HTR-8/SVneo (cell line): ENCODE measurements around the gene F2.
"Not testable (repeated sequence)": the region's sequence is repeated elsewhere in the genome, so short reads cannot be mapped to it uniquely, and the experiment has no call there.

Experiments
- DNase-seq: peaks from one replicate; pipeline ENCODE4 v3.0.0; 2011; ENCODE audit warnings: low spot score, mixed read lengths; ENCODE audit not compliant: insufficient read length
- FAIRE-seq: peaks from 2 replicates; lab custom pipeline; 2011; peaks lifted over from hg19 to GRCh38; lab: Jason Lieb, UNC

F2 gene

DNA sequence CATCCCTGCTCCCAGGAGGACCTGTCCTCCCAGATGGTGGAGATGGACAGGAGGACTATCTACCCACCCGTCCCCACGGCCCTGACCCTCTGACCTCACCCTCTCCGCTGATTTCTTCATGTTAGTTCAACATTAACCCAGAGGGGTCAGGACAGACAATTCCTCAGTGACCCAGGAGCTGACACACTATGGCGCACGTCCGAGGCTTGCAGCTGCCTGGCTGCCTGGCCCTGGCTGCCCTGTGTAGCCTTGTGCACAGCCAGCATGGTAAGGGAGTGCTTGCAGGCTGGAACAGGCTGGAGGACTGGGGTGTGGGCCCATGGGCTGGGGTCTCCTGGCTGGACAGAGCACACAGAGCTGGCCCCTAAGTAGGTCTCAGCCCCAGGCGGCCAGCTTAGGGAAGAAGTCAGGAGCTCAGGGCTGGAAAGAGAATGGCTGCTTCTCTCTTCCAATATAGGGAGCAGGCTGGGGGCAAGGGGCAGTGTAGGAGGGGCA lies at the start of gene F2:
TSS of gene F2 (plus strand) at position 166 of the 495 bp plus-strand sequence. CDS start at position 189, 23 bp downstream.
- no peak for DNase-seq
- FAIRE-seq: no peak

DNA sequence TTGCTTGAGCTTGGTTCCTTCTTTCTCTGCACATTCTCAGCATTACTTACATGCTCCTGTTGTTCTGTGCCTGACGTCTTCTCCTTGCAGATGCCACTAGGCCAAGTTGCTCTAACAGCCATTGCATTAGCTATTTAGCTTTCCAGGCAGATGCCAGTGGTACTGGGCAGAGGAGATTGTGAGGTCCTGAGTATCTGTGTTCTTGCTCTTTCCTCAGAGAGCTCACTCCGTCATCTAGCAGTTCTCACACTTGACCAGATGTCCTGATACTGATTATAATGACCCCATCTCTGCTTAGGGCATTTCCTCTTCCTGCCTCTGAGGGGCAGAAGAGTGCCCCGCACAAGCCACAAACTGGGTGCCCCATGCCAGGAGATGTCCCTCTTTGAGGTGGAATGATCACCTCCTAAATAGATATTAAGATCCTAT lies 49.3 kb upstream of the F2 start:
- FAIRE-seq: no peak
- DNase-seq: no peak

DNA sequence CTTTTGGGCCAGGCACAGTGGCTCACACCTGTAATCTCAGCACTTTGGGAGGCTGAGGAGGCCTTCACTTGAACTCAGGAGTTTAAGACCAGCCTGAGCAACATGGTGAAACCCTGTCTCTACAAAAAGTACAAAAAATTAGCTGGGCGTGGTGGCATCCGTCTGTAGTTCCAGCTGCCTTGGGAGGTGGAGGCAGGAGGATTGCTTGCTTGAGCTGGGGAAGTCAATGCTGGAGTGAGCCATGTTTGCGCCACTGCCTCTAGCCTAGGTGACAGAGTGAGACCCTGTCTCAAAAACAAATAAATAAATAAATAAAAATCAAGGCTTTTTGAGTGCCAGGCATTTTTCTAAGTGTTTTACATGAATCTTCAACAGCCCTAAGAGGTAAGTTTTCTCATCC lies 48.5 kb upstream of the F2 start:
- not testable (repeated sequence) for FAIRE-seq

DNA sequence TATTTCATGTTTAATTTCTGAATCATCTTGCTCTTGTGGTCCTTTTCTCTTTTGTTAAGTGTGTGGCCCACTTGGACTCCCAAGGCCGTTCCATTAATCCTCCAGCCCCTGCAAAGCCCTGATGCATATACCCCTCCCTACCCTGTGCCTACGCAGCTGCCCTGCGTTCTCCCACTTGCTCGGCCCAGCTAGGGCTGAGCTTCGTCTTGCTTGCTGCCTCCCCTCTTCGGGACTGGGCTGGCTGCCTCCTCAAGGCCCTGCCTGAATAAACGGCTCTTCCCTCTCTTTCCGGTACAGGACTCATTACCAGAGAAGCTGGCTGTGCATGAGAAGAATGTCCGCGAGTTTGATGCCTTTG lies 47.1 kb upstream of the F2 start:
- FAIRE-seq (no peak), DNase-seq (no peak)

More for the DNA sequence above, 48.5 kb upstream of the F2 start:
- DNase-seq: not testable (repeated sequence)

DNA sequence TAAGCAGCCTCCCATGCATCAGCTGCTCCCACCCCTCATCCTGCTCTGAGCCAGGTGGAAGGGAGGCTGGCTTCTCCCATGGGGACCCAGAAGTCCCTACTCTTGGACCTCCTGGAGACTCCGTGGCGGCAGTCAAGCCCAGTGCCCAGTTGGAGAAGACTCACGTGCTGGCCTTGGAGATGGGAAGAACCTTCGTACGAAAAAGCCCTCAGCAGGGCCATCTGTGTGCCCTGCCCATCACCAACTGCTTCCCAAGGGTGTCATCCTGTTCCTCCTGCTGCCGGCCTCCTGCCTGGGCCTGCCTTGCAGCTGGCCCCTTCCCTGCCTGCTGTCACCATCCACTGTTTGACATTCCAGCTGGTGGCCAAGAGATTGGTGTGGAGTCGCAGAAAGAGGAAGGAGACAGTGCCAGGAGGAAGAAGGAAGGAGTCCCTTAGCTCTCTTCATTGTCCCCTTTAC lies 46.6 kb upstream of the F2 start:
- FAIRE-seq (no peak), DNase-seq (no peak)

DNA sequence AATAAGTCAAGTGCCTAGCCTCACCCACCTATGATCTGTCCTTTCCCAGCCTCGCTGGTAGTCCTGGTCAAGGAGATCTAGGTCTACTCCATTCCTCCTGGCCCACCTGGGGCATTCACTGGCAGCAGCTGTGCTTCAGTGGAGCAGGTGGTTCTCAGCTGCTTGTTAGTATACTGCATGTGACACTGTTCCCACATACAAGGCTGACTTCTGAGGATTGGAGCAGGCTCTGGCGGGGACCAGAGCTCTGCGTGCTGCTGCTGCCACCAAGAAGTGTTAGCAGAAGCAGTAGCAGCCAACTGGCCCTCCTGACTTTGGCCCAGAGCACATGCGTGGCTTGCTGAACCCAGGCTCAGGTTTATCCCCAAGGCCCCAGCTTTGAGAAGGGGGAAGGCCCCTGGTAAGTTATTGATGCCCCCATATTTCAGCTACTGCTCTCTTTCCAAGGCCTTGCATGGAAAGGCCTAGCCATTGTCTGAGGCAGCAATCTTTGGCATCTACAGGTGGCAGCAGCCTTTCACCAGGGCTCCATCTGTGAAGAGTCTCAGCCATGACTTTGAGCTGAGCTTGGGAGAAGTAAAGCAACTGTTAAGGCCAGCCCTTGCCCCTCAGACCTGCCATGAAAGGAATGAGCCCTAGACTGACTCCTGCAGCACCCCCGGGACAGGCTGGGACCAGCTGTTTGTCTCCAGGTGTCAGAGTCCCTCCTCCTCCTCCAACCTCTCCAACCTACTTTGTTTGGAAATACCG lies 45.1 kb upstream of the F2 start:
- DNase-seq (no peak), FAIRE-seq (no peak)

DNA sequence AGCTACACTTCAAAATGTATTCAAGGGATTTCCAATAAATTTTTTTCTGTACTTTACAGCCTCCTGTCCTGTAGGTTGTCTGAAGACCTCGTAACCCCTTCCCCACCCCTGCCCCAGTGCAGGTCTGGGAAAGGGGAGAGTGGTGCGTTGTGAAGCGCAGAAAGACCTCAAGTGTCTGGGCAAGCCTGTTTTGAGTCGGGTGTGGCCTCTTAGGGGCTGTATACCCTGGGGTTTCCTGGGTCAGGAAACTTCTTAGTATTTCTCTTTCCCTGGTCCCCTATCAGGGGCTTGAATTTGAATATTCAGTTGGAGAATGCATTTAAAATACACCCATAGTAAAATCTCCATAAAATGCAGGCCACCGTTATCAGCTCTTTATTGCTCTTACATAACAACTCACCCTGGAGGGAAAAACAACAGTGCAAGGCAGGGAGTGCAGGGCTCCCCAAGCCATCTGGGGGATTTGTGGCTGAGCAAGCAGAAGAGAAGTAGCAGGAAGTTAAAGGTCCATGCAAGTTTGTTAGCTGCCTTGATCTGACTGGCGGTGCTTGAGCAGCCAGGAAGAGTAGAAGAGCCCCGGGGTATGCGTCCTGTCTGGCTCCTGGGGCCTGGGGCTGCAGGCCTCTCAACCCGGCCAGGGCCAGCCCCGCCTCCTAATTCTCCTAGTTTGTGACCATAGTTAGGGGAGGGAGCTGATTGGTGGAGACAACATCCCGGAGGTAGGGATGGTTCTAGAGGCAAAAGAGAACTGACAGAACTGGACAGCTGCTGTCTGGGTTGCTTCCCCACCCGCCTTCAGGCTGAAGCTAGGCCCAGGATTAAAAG lies 44.3 kb upstream of the F2 start:
- FAIRE-seq (no peak), DNase-seq (no peak)

DNA sequence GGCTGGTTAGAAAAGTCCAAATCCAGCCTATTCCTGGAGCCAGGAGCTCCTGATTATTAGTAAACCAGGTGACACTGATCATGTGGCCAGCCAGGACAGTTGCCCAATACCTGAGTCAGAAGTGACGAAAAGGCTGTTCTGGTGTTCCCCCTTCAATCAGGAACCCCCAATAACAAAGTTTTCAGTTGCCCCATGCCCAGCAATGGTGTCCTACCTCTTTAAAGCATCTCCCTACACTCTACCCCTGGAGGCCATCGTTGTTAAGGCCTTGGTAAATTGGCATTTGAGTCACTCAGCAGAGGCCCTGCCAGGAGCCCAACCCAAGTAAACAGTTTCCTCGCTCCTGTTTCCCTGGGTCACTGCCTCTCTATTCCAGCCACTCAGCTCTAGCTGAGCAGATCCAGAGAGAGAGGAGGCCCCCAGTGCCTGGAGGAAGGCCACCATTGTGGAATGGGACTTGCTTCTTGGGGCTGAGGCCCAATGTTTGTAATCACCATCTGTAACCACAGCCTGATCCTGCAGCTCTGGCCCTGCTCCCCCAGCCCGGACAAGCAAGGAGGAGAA lies 43.6 kb upstream of the F2 start:
- no peak for DNase-seq
- FAIRE-seq: no peak

DNA sequence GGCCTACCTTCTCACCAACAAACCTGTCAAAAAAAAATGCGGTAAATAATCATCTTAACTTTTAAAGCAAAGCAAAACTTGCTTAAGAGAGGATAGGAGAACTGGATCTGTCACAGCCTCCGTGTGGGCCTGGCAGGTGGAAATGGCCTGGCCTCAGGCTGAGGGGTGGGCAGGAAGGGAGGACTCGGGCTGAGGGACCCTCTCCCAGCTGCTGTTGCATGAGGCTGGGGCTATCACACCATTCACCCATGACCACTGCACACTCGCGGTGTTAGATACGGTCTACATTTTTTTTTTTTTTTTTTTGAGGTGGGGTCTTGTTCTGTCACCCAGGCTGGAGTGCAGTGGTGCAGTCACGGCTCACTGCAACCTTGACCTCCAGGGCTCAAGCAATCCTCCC lies 43.1 kb upstream of the F2 start:
- no peak for DNase-seq
- FAIRE-seq: no peak

DNA sequence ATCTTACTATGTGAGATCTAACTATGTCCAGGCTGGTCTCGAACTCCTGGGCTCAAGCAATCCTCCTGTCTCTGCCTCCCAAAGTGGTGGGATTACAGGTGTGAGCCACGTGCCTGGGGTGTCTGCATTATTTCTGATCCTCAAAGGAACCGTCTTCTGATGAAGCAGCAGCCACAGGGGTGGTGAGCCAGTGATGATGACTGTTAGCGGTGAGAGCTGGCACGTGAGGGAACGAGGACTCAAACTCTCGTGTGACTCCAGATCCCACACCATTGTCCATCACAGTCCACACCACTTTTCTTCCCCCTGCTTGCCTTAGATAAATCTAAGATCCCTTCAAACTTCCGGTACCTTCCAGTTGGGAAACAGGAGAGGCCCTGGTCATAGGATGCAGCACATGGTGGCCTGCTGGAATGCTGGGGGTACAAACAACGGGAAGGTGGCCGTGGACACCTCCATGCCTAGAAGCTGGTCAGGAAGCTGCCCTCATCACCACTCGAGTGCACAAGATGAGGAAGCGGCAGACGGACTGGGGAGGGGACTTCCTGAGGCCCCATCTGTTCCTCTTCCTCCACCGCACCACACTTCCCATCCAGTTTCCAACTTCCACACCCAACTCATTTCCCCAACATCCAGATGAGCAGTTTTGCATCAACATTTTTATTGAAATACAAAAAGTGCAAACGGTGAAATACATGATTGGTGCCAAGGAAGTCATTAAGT lies 42.4 kb upstream of the F2 start:
- DNase-seq (no peak), FAIRE-seq (no peak)

DNA sequence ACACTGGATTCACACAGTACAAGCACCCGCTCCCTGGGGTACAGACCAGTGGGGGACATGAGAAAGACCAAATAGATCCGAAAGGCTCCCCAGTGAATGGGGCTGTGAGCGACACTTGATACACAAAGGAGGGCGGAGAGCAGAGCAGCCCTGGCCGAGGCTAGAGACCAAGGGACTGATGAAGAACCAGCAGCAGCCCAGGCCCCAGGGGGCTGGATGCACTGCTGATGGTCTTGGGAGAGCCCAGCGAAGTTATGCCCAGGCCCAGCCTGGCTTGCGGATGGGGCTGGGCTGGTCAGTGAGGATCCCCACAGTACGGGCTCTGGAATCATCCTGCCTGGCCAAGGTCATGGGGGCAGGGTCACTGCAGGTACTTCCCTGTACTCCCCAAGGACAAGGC lies 41.8 kb upstream of the F2 start:
- FAIRE-seq: no peak
- no peak for DNase-seq

DNA sequence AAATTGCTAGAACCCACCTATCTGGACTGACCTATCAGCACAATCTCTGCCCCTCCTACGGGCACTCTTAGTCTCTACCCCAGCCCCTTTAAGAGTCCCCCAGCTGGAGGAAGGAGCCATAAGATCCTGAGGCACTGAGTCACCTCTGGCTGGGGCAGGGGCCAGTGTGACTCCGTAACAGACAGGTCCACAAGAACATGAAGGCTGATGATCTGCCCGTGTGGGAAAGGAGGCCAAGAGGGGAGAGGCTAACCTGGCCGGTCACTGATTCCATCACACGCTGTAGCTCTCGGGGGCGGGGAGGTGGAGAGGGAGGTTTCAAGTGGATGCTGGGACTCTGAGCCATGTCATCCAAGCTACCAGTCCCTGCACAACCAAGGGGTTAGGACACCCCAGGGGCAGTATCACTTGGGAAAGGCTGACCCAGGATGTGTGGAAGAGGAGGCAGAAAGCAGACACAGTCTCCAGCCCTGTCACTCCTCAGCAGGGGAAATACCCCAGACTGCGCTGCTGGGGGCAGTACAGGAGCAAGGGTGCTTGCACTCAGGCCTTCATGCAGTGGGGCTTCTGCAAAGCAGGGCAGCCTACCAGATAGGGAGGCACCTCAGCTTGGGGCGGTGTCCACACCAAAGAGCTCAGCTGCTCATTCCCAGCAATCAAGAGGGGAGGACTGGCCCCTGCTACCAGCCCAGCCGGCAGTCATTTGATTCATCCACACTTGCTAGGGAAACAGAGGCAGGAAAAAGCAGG lies 40.8 kb upstream of the F2 start:
- no peak for FAIRE-seq
- DNase-seq: no peak

DNA sequence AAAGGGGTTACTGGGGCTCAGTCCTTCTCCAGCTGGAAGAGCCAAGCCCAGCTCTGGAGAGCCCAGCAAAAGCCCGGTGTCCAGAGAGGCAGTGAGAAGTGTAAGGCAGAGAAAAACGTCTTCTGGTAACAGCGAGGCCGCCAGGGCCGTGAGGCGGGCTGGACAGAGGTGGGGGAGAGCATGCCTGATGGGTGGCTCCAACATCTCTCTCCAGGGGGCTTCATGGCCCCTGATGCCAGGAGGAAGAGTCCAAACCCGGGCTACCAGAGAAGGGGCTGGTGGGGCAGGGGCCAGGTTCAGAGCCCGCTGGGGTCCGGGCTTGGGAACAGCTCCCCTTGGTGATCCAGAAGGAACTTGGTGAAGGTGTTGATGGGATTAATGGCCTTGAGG lies 40.3 kb upstream of the F2 start:
- no peak for FAIRE-seq

DNA sequence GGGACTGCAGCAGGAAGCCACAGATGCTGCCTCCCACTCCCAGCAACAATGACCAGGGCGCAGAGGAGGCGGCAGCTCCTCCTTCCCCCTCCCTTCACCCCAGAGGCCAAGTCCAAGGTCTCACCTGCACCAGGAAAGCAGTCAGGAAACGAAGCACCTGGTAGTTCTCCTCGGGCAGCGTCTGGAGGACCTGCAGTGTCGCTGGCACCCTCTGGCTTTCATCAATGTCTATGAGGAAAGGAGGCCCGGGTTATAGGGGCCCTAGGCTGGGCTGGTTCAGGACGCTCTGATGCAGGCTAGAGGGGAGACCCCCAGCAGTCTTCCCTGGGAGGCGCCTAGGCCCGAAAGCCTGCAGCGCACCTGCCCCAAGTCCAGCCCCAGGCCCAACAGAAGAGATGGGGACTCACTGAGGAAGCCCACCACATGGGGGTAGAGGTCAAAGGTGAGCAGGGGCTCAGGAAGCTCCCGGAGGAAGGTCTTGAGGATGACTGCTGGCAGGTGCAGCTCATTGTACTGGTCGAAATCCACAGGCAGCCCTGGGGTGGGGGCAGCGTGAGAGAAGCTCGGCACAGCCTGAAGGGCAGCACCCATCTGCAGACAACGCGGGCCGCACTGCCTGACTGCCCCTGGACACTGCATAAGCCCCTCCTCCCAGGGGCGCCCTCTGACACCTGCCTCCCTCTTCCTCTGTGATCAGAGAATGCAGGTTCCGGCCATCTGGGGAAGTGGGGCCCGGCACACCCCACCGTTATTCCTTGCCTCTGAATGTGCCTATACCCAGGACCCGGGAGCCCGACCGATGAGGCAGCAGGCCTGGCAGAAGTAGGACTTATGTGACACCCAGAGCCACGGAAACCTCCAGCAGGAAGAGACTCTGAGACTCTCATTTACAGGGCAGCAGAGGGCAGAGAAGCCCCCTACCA lies 39.5 kb upstream of the F2 start:
- DNase-seq: no peak
- no peak for FAIRE-seq

More for the DNA sequence above, 40.3 kb upstream of the F2 start:
- no peak for DNase-seq

DNA sequence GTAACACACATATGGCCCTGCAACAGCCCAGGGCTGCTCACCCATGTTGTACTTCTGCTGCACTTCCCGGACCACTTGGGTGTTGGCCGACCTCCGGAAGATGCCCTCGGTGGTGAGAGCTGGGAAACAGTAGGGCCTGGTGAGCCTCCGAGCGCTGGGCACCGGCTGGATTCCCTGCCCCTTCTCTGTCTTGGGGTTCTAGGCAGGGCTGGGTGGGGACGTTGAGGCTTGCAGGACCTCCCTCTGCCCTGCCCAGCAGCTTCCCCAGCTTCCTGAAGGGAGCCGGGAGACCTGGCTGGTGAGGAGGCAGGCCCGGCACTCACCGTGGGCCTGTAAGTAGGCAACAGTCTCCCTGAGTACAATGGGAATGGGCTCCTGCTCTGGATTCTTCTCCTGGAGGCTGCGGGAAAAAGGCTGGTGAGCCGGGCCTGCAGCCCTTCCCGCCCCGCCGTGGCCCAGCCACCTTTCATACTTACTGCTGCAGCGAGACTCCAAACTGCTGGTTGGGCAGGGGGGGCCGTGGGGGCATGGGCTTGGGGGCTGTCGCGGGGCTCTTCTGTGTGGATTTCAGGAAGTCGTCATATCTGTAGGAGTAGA lies 38.8 kb upstream of the F2 start:
- DNase-seq (no peak), FAIRE-seq (no peak)

DNA sequence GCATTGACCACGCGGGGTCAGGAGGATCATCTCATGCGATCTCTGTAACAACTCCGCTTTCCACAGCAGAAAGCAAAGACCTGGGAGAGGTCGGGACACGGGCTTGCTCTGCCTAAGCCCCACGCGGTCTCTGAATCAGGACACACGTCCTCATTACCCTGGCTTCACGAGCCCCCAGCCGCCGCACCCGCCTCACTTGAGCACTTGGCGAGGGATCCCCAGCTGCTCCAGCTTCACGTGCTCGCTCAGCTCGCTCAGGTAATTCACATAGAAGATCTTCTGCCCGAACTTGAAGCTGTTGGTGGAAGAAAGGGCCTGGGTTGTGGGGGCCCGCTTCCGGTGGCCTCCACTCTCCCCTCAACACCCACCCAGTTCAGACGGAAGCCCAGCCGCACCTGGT lies 38.2 kb upstream of the F2 start:
- DNase-seq (no peak), FAIRE-seq (no peak)

DNA sequence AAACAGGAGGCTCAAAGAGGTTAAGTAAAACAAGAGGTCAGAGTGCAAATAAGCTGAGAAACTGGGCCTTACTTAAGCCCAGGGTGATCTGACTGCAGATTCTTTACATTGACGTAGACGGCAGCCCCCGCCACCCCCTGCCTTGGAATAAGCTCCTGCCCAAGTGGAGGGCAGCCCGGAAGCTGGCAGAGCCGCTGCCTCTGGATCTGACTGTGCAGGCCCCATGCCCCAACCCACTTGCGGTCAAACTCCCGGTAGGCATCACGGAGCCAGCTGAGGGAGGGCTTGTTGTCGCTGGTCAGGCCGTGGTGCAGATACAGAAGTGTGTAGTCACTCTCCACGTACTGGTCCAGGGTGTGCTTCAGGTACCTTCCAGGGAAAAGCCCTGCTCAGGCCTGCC lies 37.2 kb upstream of the F2 start:
- DNase-seq (no peak), FAIRE-seq (no peak)
